Transverse colon (tissue), 4 donors: ENCODE measurements around the gene LRR1. TPM values are rescaled to one million over a fixed set of nuclear protein-coding genes. Genes with fewer than 3 reads are reported as not detected.

Source experiments
- DNase-seq: peaks from one replicate; pipeline ENCODE4 v3.0.0-alpha.2; 2019
- H3K27ac ChIP-seq, 4 donors: fragments of 200-600 bp; sonication (generic); 2 replicates each; pipeline ENCODE4 v1.5.1; 2016 to 2018; ENCODE audit warnings: inconsistent platforms in 4 of 4
- H3K27me3 ChIP-seq: fragments of 200-600 bp; sonication (generic); 2 replicates; pipeline ENCODE4 v1.5.1; 2017; ENCODE audit warnings: inconsistent platforms
- H3K36me3 ChIP-seq, 4 donors: fragments of 200-600 bp; sonication (generic); 2 replicates each; pipeline ENCODE4 v1.5.1; 2017 to 2019; ENCODE audit warnings: inconsistent platforms in 4 of 4
- H3K4me1 ChIP-seq, 4 donors: fragments of 200-600 bp; sonication (generic); 2 replicates each; pipeline ENCODE4 v1.5.1; 2017 to 2020; ENCODE audit warnings: inconsistent platforms in 4 of 4
- H3K4me3 ChIP-seq, 4 donors: fragments of 200-600 bp; sonication (generic); 1 replicate in 1 of 4; 2 replicates in 3 of 4; pipeline versions ENCODE4 v1.5.1 to v1.6.1; 2017 to 2019; ENCODE audit warnings: inconsistent platforms in 4 of 4
- H3K9me3 ChIP-seq, 2 donors: fragments of 200-600 bp; sonication (generic); 2 replicates each; pipeline ENCODE4 v1.5.1; 2017 to 2019; ENCODE audit warnings: inconsistent platforms in 2 of 2
- CTCF ChIP-seq, 5 experiments: fragments of 200-600 bp in 3 of 5; fragments of 450-650 bp in 2 of 5; sonication (generic) in 3 of 5; IDR thresholded peaks; 1 replicate in 2 of 5; 2 replicates in 3 of 5; pipeline ENCODE4 v1.5.1; 2016 to 2017; ENCODE audit warnings: antibody characterized with exemption in 5 of 5, inconsistent platforms in 3 of 5, mild to moderate bottlenecking in 2 of 5, moderate library complexity in 1 of 5
- EP300 ChIP-seq: sonication (generic); formaldehyde crosslinking; IDR thresholded peaks from one replicate; pipeline ENCODE4 v1.6.1; 2017; ENCODE audit warnings: antibody characterized with exemption, low read depth
- POLR2A ChIP-seq: fragments of 450-650 bp; IDR thresholded peaks from one replicate; pipeline ENCODE4 v1.6.1; 2016; ENCODE audit warnings: antibody characterized with exemption, mild to moderate bottlenecking, moderate library complexity
- POLR2AphosphoS5 ChIP-seq, 3 donors: sonication (generic); formaldehyde crosslinking; IDR thresholded peaks; one replicate each; pipeline ENCODE4 v1.6.1; 2016; ENCODE audit warnings: antibody characterized with exemption in 3 of 3
- WGBS, 2 donors: methylation state at CpG; one replicate each; pipeline ENCODE4 v1.1.5; 2018; ENCODE audit warnings: low coverage in 1 of 2; 5-methylcytosine and 5-hydroxymethylcytosine counted together
- in situ Hi-C, 4 donors: fragments of 200-750 bp; cut with MboI; loops; one replicate each; pipeline versions ENCODE4 v1.15.0 to v1.15.1; 2017; ENCODE audit warnings: low sequenced_read_pairs in 3 of 4, low pct_ligation_motif_present in 1 of 4, low pct_unique_long_range_greater_than_20kb in 1 of 4
- intact Hi-C: fragments of 100-400 bp; cut with DNase I; formaldehyde crosslinking; loops from one replicate; pipeline ENCODE4 v1.15.1; 2023; ENCODE audit warnings: low total_unique reads
- total RNA-seq, 4 donors: library from RNA; depleted of rRNA; stranded (reverse); fragments of >200 nt; gene quantifications; one replicate each; pipeline ENCODE4 v1.1.0, GENCODE V29; 2016

LRR1 gene
- total RNA-seq, 4 donors from 2014 or later = 3.0 to 17.1 (median 12.4) TPM; not detected in 1

- Histone ChIP-seq H3K4me1 (peaks cover 18 to 44% (median 31%) of the 10 kb centered on the region in 4 donors), H3K9me3 (no peaks in the 10 kb centered on the region), H3K4me3 (no peak overlapping the region), H3K27ac (peak overlapping the region in 1 of 4 donors; percentile 99), H3K27me3 (no peaks in the 10 kb centered on the region), H3K36me3 (no peaks in the 10 kb centered on the region)
- DNase-seq = no peak
- WGBS, 2 donors = 88 to 100% methylated on average over 1 of the region's 1 CpG
- intact Hi-C loops (no loop called here), in situ Hi-C loops (loop anchor here (10.0 to 25.0 kb wide), 5 partner anchors 125 to 475 kb away; partner anchors contain the start of genes KLHDC2 (in 3 of the 4), NEMF (in 1 of the 4) and VCPKMT (in 1 of the 4))
- TF ChIP-seq EP300 = no peak
- TF ChIP-seq POLR2A = no peak
- no peak for TF ChIP-seq POLR2AphosphoS5 (IDR thresholded peaks at IDR 0.05)
- no peak for TF ChIP-seq CTCF (IDR thresholded peaks at IDR 0.05)
Observed at GRCh38 chr14:49636866-49637265, 38.1 kb downstream of the LRR1 start.

- no peaks in the 10 kb centered on the region for H3K9me3 ChIP-seq
- H3K36me3 ChIP-seq = no peaks in the 10 kb centered on the region
- no peak overlapping the region for H3K27ac ChIP-seq
- H3K4me1 ChIP-seq = peaks cover 22 to 43% (median 33%) of the 10 kb centered on the region in 4 donors
- no peak overlapping the region for H3K4me3 ChIP-seq
- intact Hi-C loops (no loop called here), in situ Hi-C loops (loop anchor here (10.0 to 25.0 kb wide), 5 partner anchors 125 to 475 kb away; partner anchors contain the start of genes KLHDC2 (in 3 of the 4), NEMF (in 1 of the 4) and VCPKMT (in 1 of the 4))
- TF ChIP-seq POLR2AphosphoS5 (IDR thresholded peaks at IDR 0.05) (no peak), CTCF (IDR thresholded peaks at IDR 0.05) (no peak), EP300 (no peak), POLR2A (no peak)
- 85 to 87% methylated on average over 2 to 3 of the region's 3 CpGs for WGBS, 2 donors
- DNase-seq = no peak
- H3K27me3 ChIP-seq = no peaks in the 10 kb centered on the region
Observed at GRCh38 chr14:49637534-49638078, 38.9 kb downstream of the LRR1 start.

- H3K9me3 ChIP-seq = no peaks in the 10 kb centered on the region
- no peak for DNase-seq
- H3K27ac ChIP-seq = peak overlapping the region; percentile 74 to 83 (median 78)
- TF ChIP-seq CTCF (IDR thresholded peaks at IDR 0.05) = no peak
- TF ChIP-seq POLR2AphosphoS5 (IDR thresholded peaks at IDR 0.05) = no peak
- TF ChIP-seq POLR2A = no peak
- TF ChIP-seq EP300 = no peak
- H3K4me1 ChIP-seq = peaks cover 24 to 46% (median 33%) of the 10 kb centered on the region in 4 donors
- intact Hi-C loops = no loop called here
- in situ Hi-C loops = loop anchor here in 3 of 4 donors (25.0 kb wide), 3 partner anchors 122 to 472 kb away; partner anchors contain the start of genes KLHDC2 (in 1 of the 3) and VCPKMT (in 1 of the 3)
- H3K4me3 ChIP-seq = no peak overlapping the region
- H3K27me3 ChIP-seq = no peaks in the 10 kb centered on the region
- no peaks in the 10 kb centered on the region for H3K36me3 ChIP-seq
- WGBS, 2 donors = 89 to 92% methylated on average over 3 to 7 of the region's 7 CpGs
Observed at GRCh38 chr14:49640540-49641417, 42.0 kb downstream of the LRR1 start.

GRCh38 chr14:49641697-49642129 is 43.0 kb downstream of the LRR1 start:
- Histone ChIP-seq H3K4me1 (peaks cover 19 to 38% (median 25%) of the 10 kb centered on the region in 4 donors), H3K9me3 (no peaks in the 10 kb centered on the region), H3K27ac (peak overlapping the region; percentile 74 to 83 (median 78)), H3K27me3 (no peaks in the 10 kb centered on the region), H3K36me3 (no peaks in the 10 kb centered on the region), H3K4me3 (peak overlapping the region in 1 of 4 donors; percentile 18)
- WGBS, 2 donors = 36 to 40% methylated on average over 8 of the region's 8 CpGs
- peak; percentile 78 for DNase-seq
- TF ChIP-seq POLR2AphosphoS5 (IDR thresholded peaks at IDR 0.05) (peak; percentile 50 to 87 (median 82)), POLR2A (peak; percentile 47), EP300 (peak; percentile 88), CTCF (IDR thresholded peaks at IDR 0.05) (no peak)
- in situ Hi-C loops = loop anchor here in 3 of 4 donors (25.0 kb wide), 3 partner anchors 121 to 471 kb away; partner anchors contain the start of genes KLHDC2 (in 1 of the 3) and VCPKMT (in 1 of the 3)
- intact Hi-C loops = no loop called here
